H54 (cell line): ENCODE data around the gene CCDC92.
A peak's percentile ranks its signal among the peaks of the same experiment; 100 is the strongest.

Experiments
- DNase-seq: peaks from one replicate; pipeline ENCODE4 v3.0.0; 2011; ENCODE audit warnings: low spot score, mixed read lengths; ENCODE audit not compliant: insufficient read length
- FAIRE-seq: peaks from 3 replicates; lab custom pipeline; 2011; peaks lifted over from hg19 to GRCh38; lab: Jason Lieb, UNC
- POLR2A ChIP-seq: IDR thresholded peaks from 2 replicates; pipeline ENCODE4 v1.6.1; 2011; ENCODE audit warnings: low read depth, mild to moderate bottlenecking, low read length

CCDC92 gene, protein sequence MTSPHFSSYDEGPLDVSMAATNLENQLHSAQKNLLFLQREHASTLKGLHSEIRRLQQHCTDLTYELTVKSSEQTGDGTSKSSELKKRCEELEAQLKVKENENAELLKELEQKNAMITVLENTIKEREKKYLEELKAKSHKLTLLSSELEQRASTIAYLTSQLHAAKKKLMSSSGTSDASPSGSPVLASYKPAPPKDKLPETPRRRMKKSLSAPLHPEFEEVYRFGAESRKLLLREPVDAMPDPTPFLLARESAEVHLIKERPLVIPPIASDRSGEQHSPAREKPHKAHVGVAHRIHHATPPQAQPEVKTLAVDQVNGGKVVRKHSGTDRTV

DNA sequence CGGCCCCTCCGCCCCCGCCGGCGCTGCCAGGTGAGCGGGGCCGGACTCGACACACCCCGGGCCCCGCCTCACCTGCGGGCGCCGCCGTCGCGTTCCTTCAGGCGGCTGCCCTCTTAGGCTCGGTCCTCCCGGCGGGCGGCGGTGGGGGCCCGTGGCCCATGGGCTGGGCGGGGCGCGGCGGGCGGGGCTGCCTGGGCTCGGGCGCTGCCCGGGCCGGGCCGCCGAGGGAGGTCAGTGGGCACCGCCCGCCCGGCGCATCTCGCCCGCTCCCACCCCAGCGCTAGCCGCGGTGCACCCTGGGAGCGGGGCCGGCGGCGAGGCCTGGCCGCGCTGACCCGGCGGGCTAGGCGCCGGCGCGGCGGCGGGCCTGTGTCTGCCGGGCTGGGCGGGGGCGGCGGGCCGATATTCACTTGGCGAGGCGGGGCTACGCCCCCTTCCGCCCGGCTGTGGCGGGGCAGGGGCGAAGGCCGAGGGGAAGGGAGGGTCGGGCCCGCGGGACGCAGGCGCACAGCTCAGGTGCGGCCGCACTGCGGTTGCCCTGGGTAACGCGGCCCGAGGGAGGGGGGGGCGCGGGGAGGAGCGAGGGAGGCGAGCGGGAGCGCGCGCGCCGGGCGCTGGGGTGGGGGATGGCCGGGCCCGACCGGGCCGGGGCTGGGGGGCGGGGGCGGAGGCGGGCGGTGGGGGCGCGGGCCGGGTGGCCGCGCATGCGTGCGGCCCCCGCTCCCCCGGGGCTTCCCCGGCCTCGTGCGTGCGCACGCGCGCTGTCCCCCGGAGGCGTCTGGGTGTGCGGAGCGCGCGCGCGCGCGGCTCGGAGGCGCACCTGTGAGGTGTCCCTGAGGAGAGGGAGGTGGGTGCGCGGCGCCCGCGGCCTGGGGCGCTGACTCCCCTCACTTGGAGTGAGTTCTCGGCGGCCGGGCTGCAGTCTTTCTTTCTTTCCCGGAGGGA, at the start of gene CCDC92, which contains the start of gene ZNF664:
CCDC92 (minus strand) TSS at position 375 of the 945 bp plus-strand sequence. CDS start 28,526 bp downstream, outside the sequence.
ZNF664 (plus strand) TSS at position 759 of the 945 bp plus-strand sequence. CDS start 38,930 bp downstream, outside the sequence.
- DNase-seq (peak; percentile 95), FAIRE-seq (no peak)
- TF ChIP-seq POLR2A: peak; percentile 72

DNA sequence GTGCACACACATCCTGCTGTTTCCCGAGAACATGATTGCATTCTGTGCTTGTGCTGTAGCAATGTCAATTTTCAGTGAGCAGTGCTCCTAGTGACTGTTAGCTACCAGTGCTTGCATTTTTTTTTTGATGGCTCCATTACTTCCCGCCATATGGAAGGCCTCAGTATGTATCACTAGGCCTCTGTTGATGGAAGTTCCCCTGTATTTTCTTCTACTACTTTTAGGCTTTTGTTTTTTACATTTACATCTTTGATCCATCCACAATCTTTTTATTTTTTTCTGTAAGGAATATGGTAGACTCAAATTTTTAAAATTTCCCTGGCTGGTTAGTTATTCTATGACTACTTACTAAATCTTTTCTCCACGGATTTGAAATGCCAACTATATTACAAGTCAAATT, 49.5 kb upstream of the CCDC92 start:
- DNase-seq: no peak
- TF ChIP-seq POLR2A: no peak
- FAIRE-seq: no peak

DNA sequence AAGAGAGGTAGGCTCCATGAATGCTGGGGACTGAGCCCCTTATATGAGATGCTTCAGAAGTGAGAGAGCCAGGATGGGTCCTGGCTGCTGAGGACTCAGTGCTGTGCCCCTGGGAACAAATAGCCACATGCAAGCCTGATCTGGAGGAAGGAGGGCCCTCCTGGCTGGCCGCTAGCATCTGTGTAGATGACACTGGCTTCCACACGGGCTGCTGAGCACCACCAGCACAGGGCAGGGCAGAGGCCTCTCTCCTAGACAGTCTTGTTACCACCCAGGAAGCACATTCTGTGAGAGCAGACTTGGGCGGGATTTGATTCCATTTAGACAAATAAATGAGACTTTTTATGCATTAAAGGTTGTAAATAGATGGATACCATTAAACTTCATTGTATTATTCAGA, 48.4 kb upstream of the CCDC92 start:
- FAIRE-seq (no peak), DNase-seq (no peak)

DNA sequence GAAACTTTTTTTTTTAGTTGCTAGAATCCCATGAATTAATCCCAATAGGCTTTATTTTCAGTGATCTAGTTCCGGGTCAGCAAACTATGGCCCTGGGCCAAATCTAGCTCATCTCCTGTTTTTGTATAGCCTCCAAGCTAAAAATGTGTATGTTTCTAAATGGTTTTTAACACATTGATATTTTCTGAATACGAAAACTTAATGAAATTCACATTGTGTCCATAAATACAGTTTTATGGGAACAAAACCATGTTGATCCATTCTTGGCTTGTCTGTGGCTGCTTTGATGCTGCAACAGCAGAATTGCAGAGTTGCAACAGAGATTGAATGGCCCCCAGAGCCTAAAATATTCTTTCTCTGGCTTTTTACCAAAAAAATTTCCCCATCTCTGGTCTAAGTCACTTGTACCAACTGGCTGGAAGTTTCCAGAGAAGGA, 47.9 kb upstream of the CCDC92 start:
- TF ChIP-seq POLR2A: no peak
- DNase-seq: no peak
- no peak for FAIRE-seq

More for the DNA sequence above, 48.4 kb upstream of the CCDC92 start:
- TF ChIP-seq POLR2A: no peak

DNA sequence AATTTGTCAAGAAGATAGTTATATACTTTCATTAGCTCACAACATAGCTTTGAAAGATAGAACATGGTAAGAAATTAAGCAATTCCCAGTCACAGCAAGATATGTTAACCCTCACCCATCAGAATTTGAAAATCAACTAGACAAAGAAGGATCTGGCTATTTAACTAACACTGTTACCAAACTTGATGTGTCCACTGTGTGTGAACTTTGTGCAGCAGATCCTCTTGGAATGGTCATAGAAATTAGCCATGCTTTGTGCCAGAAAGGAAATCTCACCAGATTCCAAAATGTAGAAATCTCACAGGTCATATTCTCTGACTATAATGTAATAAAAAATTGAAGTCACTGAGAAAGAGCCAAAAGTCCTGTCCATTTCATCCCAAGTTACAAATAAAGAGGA, 46.5 kb upstream of the CCDC92 start:
- DNase-seq: no peak
- no peak for TF ChIP-seq POLR2A
- no peak for FAIRE-seq

DNA sequence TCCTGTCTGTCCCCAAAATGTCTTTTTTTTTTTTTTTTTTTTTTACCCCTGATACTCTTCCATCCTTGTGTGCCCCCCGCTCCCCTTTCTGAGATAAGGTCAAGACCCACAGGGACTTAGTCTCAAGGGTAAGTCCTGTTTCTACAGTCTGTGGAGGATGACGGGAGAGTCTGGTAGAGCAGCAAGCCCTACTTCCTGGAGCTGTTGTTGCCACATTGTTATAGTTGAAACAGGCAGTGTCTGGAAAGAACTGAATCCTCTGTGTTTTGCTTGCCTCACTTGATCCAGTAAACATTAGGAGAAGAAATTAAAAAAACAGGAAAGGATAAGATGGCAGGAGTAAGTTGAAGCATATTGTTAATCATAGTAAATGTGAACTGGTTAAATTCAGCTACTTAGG, 45.9 kb upstream of the CCDC92 start:
- TF ChIP-seq POLR2A: no peak
- no peak for DNase-seq
- FAIRE-seq: no peak

DNA sequence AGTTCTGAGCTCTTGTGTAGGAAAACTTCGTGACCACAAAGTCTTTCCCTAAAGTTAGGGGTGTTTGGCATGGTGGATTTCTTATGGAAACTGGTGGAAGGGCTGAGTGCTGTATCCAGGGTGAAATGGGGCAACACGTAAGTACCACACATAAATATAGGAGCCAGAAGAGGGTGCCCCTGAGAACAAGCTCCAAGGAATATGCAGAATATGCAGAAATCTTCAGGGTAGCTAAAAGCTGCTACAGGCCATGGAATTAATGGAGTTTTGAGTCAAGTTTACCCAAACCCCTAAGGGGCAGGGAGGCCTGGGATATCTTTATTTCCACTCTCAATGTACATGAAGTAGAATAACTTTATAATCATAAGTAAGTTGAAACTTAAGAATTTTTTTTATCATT, 44.4 kb upstream of the CCDC92 start:
- TF ChIP-seq POLR2A: no peak
- FAIRE-seq (no peak), DNase-seq (no peak)

DNA sequence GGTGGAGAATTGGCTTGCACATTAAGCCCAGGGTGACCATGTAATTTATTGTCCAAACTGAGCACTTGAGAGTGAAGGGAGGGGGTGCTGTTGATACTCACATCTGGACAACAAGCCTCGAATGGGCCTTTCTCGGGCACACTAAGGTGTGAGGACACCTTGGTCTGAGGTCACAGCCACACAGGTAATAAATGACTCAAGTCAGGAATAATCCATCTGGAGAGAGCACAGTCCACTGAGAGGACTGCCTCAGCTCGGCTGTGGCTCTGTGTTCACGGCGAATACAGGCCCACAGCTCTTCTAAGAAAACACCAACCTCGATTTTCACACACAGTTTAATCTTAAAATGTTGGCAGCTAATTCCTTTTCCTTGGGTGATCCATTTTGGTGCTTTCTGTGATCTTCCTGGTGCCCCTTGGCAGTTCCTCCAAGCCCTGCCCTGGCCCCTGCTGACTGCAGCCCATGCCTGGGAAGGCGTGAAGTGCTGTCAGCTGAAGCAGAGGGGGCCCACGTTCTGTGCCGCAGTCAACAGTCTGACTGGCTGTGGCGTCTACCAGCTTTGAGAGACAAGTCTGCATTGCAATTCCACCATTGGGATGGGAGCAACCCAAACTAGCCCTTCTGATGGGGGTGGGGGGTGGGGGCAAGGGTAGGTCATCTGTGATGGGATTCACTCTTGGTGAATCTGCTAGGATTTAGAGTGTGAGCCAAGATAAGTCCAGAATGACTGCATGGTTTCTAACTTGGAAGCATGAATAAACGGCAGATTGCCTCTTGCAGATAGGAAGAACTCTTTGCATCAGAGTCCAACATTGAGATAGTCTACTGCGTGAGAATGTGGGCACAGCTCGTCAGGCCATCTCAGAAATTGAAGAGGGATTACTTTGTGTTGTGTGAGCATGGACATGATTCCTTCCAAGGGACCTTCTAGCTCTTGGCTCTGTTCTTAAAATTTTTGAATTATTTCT, 43.1 kb upstream of the CCDC92 start:
- DNase-seq (no peak), FAIRE-seq (no peak)
- TF ChIP-seq POLR2A: no peak

DNA sequence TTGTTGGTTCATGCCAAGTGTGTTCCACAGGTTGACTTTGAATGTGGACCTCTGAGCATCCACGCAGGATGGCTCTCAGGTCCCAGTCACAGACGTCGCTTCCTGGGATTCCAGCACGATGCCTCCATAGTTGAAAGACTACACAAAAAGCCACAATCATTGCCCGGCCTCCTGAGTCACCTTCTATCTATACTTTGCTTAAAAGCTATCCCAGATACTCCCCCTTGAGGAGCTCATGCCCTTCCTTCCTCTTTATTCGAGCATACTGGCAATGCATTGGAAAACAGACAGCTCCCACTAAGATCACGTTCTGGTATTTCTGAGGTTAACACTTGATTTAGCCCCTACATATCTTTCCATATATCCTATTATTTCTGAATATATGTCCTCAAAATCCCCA, 40.4 kb upstream of the CCDC92 start:
- DNase-seq: no peak
- FAIRE-seq: no peak
- TF ChIP-seq POLR2A: no peak

DNA sequence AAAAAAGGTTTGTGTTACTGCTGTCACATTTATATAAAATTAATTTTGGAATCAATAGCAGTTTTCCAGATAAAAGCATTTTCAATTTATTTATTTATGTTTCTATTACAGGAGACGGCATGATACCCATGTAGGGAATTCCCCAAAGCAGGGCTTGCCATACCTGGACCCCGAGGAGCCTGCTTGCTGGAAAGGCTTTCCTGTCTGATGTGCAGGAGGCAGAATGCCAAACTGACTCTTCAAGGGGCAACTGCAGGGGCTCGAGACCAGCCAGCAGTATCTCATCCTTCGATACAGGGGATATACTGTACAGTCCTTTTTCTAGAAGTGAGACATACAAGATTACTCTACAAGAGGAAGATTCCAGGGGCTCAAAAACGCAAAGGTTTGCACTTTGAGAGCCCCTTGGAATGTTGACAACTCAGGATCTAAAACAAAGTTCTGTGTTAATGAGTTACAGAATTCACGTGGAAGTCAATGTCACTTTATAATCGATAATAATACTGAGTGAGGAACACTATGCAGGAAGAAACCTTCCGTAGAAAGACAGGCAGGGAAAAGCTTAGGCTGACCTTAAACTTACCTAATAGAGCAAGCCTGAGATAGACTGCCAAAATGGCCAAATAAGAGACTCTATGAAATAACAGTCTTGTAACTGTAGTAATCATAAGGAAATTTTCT, 38.9 kb upstream of the CCDC92 start:
- no peak for DNase-seq
- no peak for FAIRE-seq
- TF ChIP-seq POLR2A: no peak

DNA sequence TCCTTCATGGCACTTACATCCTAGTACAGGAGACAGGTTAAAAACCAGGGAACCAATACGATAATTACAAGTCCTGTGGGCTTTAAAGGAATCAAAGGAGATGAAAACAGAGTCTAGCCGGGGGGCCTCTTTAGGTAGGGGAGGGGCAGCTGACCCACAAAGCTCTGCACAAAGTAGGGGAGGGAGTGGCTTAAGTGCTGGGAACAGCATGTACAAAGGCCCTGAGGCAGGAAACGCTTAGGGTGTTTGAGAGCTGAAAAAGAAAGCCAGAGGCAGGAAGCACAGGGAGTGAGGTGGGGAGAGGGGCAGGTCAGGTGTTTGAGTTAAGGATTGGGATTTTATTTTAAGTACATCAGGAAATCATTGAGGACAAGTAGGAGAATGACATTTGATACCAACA, 38.1 kb upstream of the CCDC92 start:
- DNase-seq (no peak), FAIRE-seq (no peak)
- TF ChIP-seq POLR2A: no peak

DNA sequence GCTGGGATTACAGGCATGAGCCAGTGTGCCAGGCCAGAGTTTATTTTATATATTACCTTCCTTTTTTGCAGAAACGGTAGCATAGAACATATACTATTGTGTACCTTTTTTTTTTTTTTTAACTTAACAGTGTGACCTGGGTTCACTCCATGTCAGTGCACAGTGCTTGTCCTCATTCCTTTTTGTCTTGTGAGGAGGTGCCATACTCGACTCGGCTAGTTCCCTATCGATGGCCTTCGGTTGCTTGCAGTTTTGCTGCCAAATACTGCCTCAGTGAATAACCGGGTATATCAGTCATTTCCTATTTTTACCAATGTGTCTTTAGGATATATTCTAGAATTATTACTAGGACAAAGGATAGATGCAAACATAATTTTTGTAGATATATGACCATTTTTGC, 37.1 kb upstream of the CCDC92 start:
- no peak for TF ChIP-seq POLR2A
- DNase-seq (no peak), FAIRE-seq (no peak)

DNA sequence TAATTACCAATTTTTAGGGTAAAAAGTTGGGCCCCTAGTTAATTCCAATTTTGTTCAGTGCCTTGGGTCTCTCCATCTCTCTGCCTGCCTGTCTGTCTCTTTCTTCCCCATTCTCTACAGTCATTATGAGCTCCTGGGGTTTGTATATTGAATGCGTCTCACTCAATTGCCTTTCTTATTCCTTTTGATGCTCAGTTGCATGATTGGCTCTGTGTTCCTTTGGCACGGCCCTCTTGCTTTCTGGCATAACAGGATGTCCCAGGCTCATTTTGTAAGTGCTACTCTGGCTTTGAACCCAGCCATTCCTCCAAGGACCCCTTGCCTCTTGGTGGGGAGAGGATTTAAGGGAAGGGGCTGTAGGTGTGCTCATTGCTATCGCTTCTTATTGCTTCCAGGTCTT, 36.0 kb upstream of the CCDC92 start:
- no peak for DNase-seq
- no peak for TF ChIP-seq POLR2A
- FAIRE-seq: no peak
